GM10847 (cell line): Measurements from ENCODE around the gene ENO2.

ENCODE experiments used
- POLR2A ChIP-seq: IDR thresholded peaks from 2 replicates; pipeline ENCODE4 v1.6.1; 2011; ENCODE audit not compliant: insufficient read length; ENCODE audit errors: extremely low read depth

The ENO2 gene

GRCh38 chr12:6952121-6952862, 37.9 kb downstream of the ENO2 start:
- peak; percentile 29 for TF ChIP-seq POLR2A

GRCh38 chr12:6952863-6953441, 38.6 kb downstream of the ENO2 start:
- TF ChIP-seq POLR2A, result no peak

- peak; percentile 99 for TF ChIP-seq POLR2A
Observed at GRCh38 chr12:6953442-6954315, 39.3 kb downstream of the ENO2 start.

- TF ChIP-seq POLR2A, result no peak
Observed at GRCh38 chr12:6954316-6955107, 40.1 kb downstream of the ENO2 start.

GRCh38 chr12:6955108-6956020, 41.0 kb downstream of the ENO2 start:
- TF ChIP-seq POLR2A, result no peak

GRCh38 chr12:6956021-6956727, 41.8 kb downstream of the ENO2 start:
- peak; percentile 20 for TF ChIP-seq POLR2A

- no peak for TF ChIP-seq POLR2A
Observed at GRCh38 chr12:6957151-6957701, 42.8 kb downstream of the ENO2 start.

- peak; percentile 2 for TF ChIP-seq POLR2A
Observed at GRCh38 chr12:6957741-6958608, 43.6 kb downstream of the ENO2 start.

GRCh38 chr12:6958609-6959057, 44.3 kb downstream of the ENO2 start:
- TF ChIP-seq POLR2A, result no peak

GRCh38 chr12:6959058-6959804, 44.9 kb downstream of the ENO2 start:
- peak; percentile 70 for TF ChIP-seq POLR2A

- TF ChIP-seq POLR2A, result no peak
Observed at GRCh38 chr12:6959805-6960592, 45.6 kb downstream of the ENO2 start.
